AG04449 (cell line): ENCODE data around the gene XRN1.

Experiments
- CTCF ChIA-PET: fragments of 350-600 bp; formaldehyde crosslinking; extraction: SDS; loops from one replicate; lab custom pipeline; 2021; ENCODE audit warnings: antibody characterized with exemption; lab: Yijun Ruan, JAX
- POLR2A ChIA-PET: fragments of 400-600, 350-600 bp; formaldehyde crosslinking; extraction: SDS; loops from one replicate; lab custom pipeline; 2020; ENCODE audit warnings: antibody characterized with exemption, inconsistent platforms; lab: Yijun Ruan, JAX
- DNase-seq: peaks from one replicate; pipeline ENCODE4 v3.0.0-alpha.2; 2010; ENCODE audit warnings: low read depth, low spot score
- H3K4me3 ChIP-seq: 2 replicates; pipeline ENCODE4 v1.5.1; 2011; ENCODE audit warnings: low read depth, mild to moderate bottlenecking, control low read depth, low read length
- CTCF ChIP-seq: IDR thresholded peaks from one replicate; pipeline ENCODE4 v1.5.1; 2011; ENCODE audit warnings: mild to moderate bottlenecking, moderate library complexity, low read length, control low read depth, inconsistent platforms; ENCODE audit not compliant: insufficient read depth; ENCODE audit errors: missing control alignments

The XRN1 gene

GRCh38 chr3:142481196-142481595 is 33.4 kb upstream of the XRN1 start:
- POLR2A ChIA-PET = no interaction called here
- CTCF ChIA-PET = no interaction called here
- H3K4me3 ChIP-seq = no peak overlapping the region
- no peak for TF ChIP-seq CTCF
- DNase-seq = no peak

- CTCF ChIA-PET = no interaction called here
- TF ChIP-seq CTCF = no peak
- DNase-seq = no peak
- POLR2A ChIA-PET = no interaction called here
- no peak overlapping the region for H3K4me3 ChIP-seq
Measured at GRCh38 chr3:142470826-142471225, 23.0 kb upstream of the XRN1 start.

- POLR2A ChIA-PET = no interaction called here
- CTCF ChIA-PET = no interaction called here
- no peak overlapping the region for H3K4me3 ChIP-seq
- DNase-seq = no peak
- TF ChIP-seq CTCF = no peak
Measured at GRCh38 chr3:142468456-142468855, 20.6 kb upstream of the XRN1 start.

GRCh38 chr3:142467768-142468167 is 19.9 kb upstream of the XRN1 start:
- POLR2A ChIA-PET = no interaction called here
- DNase-seq = no peak
- CTCF ChIA-PET = no interaction called here
- no peak overlapping the region for H3K4me3 ChIP-seq
- TF ChIP-seq CTCF = no peak

- no peak overlapping the region for H3K4me3 ChIP-seq
- ChIA-PET POLR2A (no interaction called here), CTCF (no interaction called here)
- no peak for TF ChIP-seq CTCF
- DNase-seq = no peak
Measured at GRCh38 chr3:142460689-142461088, 12.9 kb upstream of the XRN1 start.

GRCh38 chr3:142459929-142460328 is 12.1 kb upstream of the XRN1 start:
- POLR2A ChIA-PET = no interaction called here
- no peak for TF ChIP-seq CTCF
- CTCF ChIA-PET = no interaction called here
- H3K4me3 ChIP-seq = no peak overlapping the region
- no peak for DNase-seq
